Caco-2 (cell line): ENCODE results near the gene KIF2A. TPM values are rescaled to one million over a fixed set of nuclear protein-coding genes. Genes with fewer than 3 reads are reported as not detected.

ENCODE experiments used
- BruUV-seq: library from RNA; stranded (reverse); fragments of 400-500 nt; replicated peaks from 2 replicates; lab custom pipeline; 2021; lab: Mats Ljungman, UMichigan
- CTCF ChIA-PET: fragments of 300-600 bp; sonication (Branson Sonifier 250); formaldehyde crosslinking; loops from one replicate; lab custom pipeline; 2022; ENCODE audit warnings: antibody characterized with exemption; lab: Charles Lee
- POLR2A ChIA-PET: fragments of 300-600 bp; sonication (Branson Sonifier 250); formaldehyde crosslinking; loops from one replicate; lab custom pipeline; 2022; ENCODE audit warnings: antibody characterized with exemption; lab: Charles Lee
- DNase-seq, 2 experiments: peaks; one replicate each; pipeline versions ENCODE4 v3.0.0 to v3.0.0-alpha.2; 2020 to 2022
- H3K27me3 ChIP-seq: replicated peaks from 2 replicates; pipeline ENCODE4 v1.6.0; 2011; ENCODE audit warnings: low read length; ENCODE audit not compliant: control insufficient read depth, insufficient read depth
- H3K36me3 ChIP-seq: 2 replicates; pipeline ENCODE4 v1.5.1; 2011; ENCODE audit warnings: low read length; ENCODE audit not compliant: control insufficient read depth, insufficient read depth
- H3K4me1 ChIP-seq: fragments of 250-450 bp; sonication (Bioruptor Pico); 2 replicates; pipeline ENCODE4 v1.5.1; 2020; ENCODE audit warnings: mild to moderate bottlenecking
- H3K4me3 ChIP-seq: 2 replicates; pipeline ENCODE4 v1.5.1; 2011; ENCODE audit warnings: low read depth, mild to moderate bottlenecking, control low read depth, low read length
- H3K9me3 ChIP-seq: fragments of 250-450 bp; sonication (Bioruptor Pico); 2 replicates; pipeline ENCODE4 v1.5.1; 2020; ENCODE audit warnings: mild to moderate bottlenecking, moderate library complexity
- H3K27ac Mint-ChIP-seq: one replicate; pipeline ENCODE4 v1.8.0; 2022; ENCODE audit warnings: mixed read lengths; ENCODE audit not compliant: unreplicated experiment
- H3K27me3 Mint-ChIP-seq: one replicate; pipeline ENCODE4 v1.8.0; 2022; ENCODE audit warnings: mixed read lengths; ENCODE audit not compliant: insufficient read depth, unreplicated experiment
- H3K36me3 Mint-ChIP-seq: one replicate; pipeline ENCODE4 v1.8.0; 2022; ENCODE audit warnings: mild to moderate bottlenecking, mixed read lengths; ENCODE audit not compliant: insufficient read depth, unreplicated experiment
- H3K4me1 Mint-ChIP-seq: one replicate; pipeline ENCODE4 v1.8.0; 2022; ENCODE audit warnings: low read depth, mixed read lengths; ENCODE audit not compliant: unreplicated experiment
- H3K4me3 Mint-ChIP-seq: one replicate; pipeline ENCODE4 v1.8.0; 2022; ENCODE audit warnings: mild to moderate bottlenecking, moderate library complexity, mixed read lengths; ENCODE audit not compliant: unreplicated experiment
- H3K9me3 Mint-ChIP-seq: one replicate; pipeline ENCODE4 v1.8.0; 2022; ENCODE audit warnings: mixed read lengths; ENCODE audit not compliant: unreplicated experiment
- intact Hi-C: fragments of 100-400 bp; cut with micrococcal nuclease; formaldehyde crosslinking; loops from one replicate; pipeline ENCODE4 v1.10.0; 2022; ENCODE audit not compliant: unreplicated experiment
- total RNA-seq: library from RNA; stranded (reverse); gene quantifications from 2 replicates; pipeline ENCODE4 v1.2.3, GENCODE V29; 2022
- TF ChIP-seq, protein P1 (sequence below), 2 experiments: fragments of 200-600 bp in 1 of 2; IDR thresholded peaks; 1 replicate in 1 of 2; 2 replicates in 1 of 2; pipeline versions ENCODE4 v1.5.1 to v1.8.0; 2011 to 2022; ENCODE audit warnings: antibody characterized with exemption in 1 of 2, control low read depth in 1 of 2, inconsistent platforms in 1 of 2, low read depth in 1 of 2, low read length in 1 of 2, mild to moderate bottlenecking in 1 of 2, moderate library complexity in 1 of 2; ENCODE audit not compliant: insufficient read depth in 1 of 2, severe bottlenecking in 1 of 2, unreplicated experiment in 1 of 2

KIF2A gene
- total RNA-seq, 1 experiment from 2014 or later = 65.6 TPM

DNA sequence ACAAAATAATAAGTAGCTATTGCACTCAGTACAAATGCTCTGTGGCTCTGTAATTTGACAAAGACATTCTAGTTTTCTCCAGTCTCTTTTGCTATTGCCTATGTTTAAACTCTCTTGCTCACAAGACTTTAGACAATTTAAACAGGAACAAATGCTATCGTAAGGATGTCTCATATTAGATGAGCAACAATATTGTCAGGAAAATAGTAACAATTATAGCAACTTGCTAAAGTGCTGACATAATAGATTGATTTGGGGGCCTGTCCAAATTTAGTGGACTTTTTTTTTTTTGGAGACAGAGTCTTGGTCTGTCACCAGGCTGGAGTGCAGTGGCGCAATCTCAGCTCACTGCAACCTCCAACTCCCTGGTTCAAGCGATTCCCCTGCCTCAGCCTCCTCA, 11.8 kb downstream of the KIF2A start:
- H3K36me3 ChIP-seq = no peaks in the 10 kb centered on the region
- TF ChIP-seq, protein P1, sequence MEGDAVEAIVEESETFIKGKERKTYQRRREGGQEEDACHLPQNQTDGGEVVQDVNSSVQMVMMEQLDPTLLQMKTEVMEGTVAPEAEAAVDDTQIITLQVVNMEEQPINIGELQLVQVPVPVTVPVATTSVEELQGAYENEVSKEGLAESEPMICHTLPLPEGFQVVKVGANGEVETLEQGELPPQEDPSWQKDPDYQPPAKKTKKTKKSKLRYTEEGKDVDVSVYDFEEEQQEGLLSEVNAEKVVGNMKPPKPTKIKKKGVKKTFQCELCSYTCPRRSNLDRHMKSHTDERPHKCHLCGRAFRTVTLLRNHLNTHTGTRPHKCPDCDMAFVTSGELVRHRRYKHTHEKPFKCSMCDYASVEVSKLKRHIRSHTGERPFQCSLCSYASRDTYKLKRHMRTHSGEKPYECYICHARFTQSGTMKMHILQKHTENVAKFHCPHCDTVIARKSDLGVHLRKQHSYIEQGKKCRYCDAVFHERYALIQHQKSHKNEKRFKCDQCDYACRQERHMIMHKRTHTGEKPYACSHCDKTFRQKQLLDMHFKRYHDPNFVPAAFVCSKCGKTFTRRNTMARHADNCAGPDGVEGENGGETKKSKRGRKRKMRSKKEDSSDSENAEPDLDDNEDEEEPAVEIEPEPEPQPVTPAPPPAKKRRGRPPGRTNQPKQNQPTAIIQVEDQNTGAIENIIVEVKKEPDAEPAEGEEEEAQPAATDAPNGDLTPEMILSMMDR (IDR thresholded peaks at IDR 0.05; ENCODE audit: insufficient read depth in 1 of 2, low read depth in 1 of 2, low read length in 1 of 2, severe bottlenecking in 1 of 2, unreplicated experiment in 1 of 2) = no peak
- no peaks in the 10 kb centered on the region for H3K9me3 ChIP-seq
- no peaks in the 10 kb centered on the region for H3K9me3 Mint-ChIP-seq
- H3K4me1 Mint-ChIP-seq = peaks cover 19% of the 10 kb centered on the region
- CTCF ChIA-PET = no interaction called here
- H3K4me3 ChIP-seq = no peak overlapping the region
- peaks cover 16% of the 10 kb centered on the region for H3K36me3 Mint-ChIP-seq
- no peaks in the 10 kb centered on the region for H3K27me3 Mint-ChIP-seq
- no peak for DNase-seq
- no peak overlapping the region for H3K27ac Mint-ChIP-seq
- BruUV-seq = no TSS peak
- H3K27me3 ChIP-seq = no peaks in the 10 kb centered on the region
- intact Hi-C loops = no loop called here
- H3K4me1 ChIP-seq = peaks cover 6% of the 10 kb centered on the region
- POLR2A ChIA-PET = interaction anchor here (1.3 kb wide), 1 partner anchor 12 kb away, joined by 3 read pairs; the partner anchor contains the start of gene KIF2A
- H3K4me3 Mint-ChIP-seq = no peak overlapping the region

- Histone ChIP-seq H3K4me1 (peaks cover 6% of the 10 kb centered on the region), H3K36me3 (no peaks in the 10 kb centered on the region), H3K9me3 (no peaks in the 10 kb centered on the region), H3K27me3 (no peaks in the 10 kb centered on the region), H3K4me3 (no peak overlapping the region)
- ChIA-PET POLR2A (no interaction called here), CTCF (no interaction called here)
- Mint-ChIP-seq H3K4me3 (no peak overlapping the region), H3K4me1 (peaks cover 21% of the 10 kb centered on the region), H3K27ac (no peak overlapping the region), H3K36me3 (peaks cover 49% of the 10 kb centered on the region), H3K9me3 (no peaks in the 10 kb centered on the region), H3K27me3 (no peaks in the 10 kb centered on the region)
- TF ChIP-seq, protein P1 (IDR thresholded peaks at IDR 0.05; ENCODE audit: insufficient read depth in 1 of 2, low read depth in 1 of 2, low read length in 1 of 2, severe bottlenecking in 1 of 2, unreplicated experiment in 1 of 2) = no peak
- DNase-seq = no peak
- no TSS peak for BruUV-seq
- intact Hi-C loops = no loop called here
These were observed 16.5 kb downstream of the KIF2A start for GRCh38 chr5:62322484-62322883.

GRCh38 chr5:62326302-62326701, 20.3 kb downstream of the KIF2A start:
- BruUV-seq = no TSS peak
- H3K4me1 Mint-ChIP-seq = peaks cover 9% of the 10 kb centered on the region
- ChIA-PET CTCF (no interaction called here), POLR2A (no interaction called here)
- Histone ChIP-seq H3K36me3 (no peaks in the 10 kb centered on the region), H3K4me3 (no peak overlapping the region), H3K27me3 (no peaks in the 10 kb centered on the region), H3K4me1 (peaks cover 4% of the 10 kb centered on the region; the same call in 1 of the 2 replicates), H3K9me3 (no peaks in the 10 kb centered on the region)
- H3K4me3 Mint-ChIP-seq = no peak overlapping the region
- intact Hi-C loops = no loop called here
- DNase-seq = no peak
- no peaks in the 10 kb centered on the region for H3K27me3 Mint-ChIP-seq
- H3K36me3 Mint-ChIP-seq = peaks cover 45% of the 10 kb centered on the region
- H3K9me3 Mint-ChIP-seq = no peaks in the 10 kb centered on the region
- H3K27ac Mint-ChIP-seq = no peak overlapping the region
- TF ChIP-seq, protein P1 (IDR thresholded peaks at IDR 0.05; ENCODE audit: insufficient read depth in 1 of 2, low read depth in 1 of 2, low read length in 1 of 2, severe bottlenecking in 1 of 2, unreplicated experiment in 1 of 2) = no peak
